DOHH2 (cell line): Measurements from ENCODE around the gene CCDC88C.

Experiments
- H3F3A ChIP-seq: fragments of 200-600 bp; sonication (generic), shearing (Covaris generic); 2 replicates; pipeline ENCODE4 v1.6.0; 2016; ENCODE audit warnings: antibody characterized with exemption, mild to moderate bottlenecking; ENCODE audit not compliant: control insufficient read depth, insufficient read depth
- H3K27ac ChIP-seq: fragments of 200-600 bp; sonication (generic); 2 replicates; pipeline ENCODE4 v1.5.1; 2014; ENCODE audit warnings: low read depth, mild to moderate bottlenecking, low read length, moderate library complexity
- H3K27me3 ChIP-seq: fragments of 200-600 bp; sonication (generic); 2 replicates; pipeline ENCODE4 v1.6.1; 2014; ENCODE audit warnings: mild to moderate bottlenecking, low read length, mixed read lengths; ENCODE audit not compliant: control insufficient read depth
- H3K36me3 ChIP-seq: fragments of 200-600 bp; sonication (generic); 2 replicates; pipeline ENCODE4 v1.6.1; 2014; ENCODE audit warnings: mild to moderate bottlenecking, low read length, moderate library complexity, mixed read lengths; ENCODE audit not compliant: control insufficient read depth
- H3K4me1 ChIP-seq: fragments of 200-600 bp; sonication (generic); 2 replicates; pipeline ENCODE4 v1.6.1; 2014; ENCODE audit warnings: mild to moderate bottlenecking, low read length, mixed read lengths; ENCODE audit not compliant: control insufficient read depth
- H3K4me2 ChIP-seq: fragments of 200-600 bp; sonication (generic); 2 replicates; pipeline ENCODE4 v1.6.0; 2014; ENCODE audit warnings: mild to moderate bottlenecking, low read length, moderate library complexity
- H3K4me3 ChIP-seq: fragments of 200-600 bp; sonication (generic); 2 replicates; pipeline ENCODE4 v1.5.1; 2014; ENCODE audit warnings: mild to moderate bottlenecking, low read length, mixed read lengths
- H3K79me2 ChIP-seq: fragments of 200-600 bp; sonication (generic); 2 replicates; pipeline ENCODE4 v1.6.1; 2014; ENCODE audit warnings: mild to moderate bottlenecking, low read length, mixed read lengths; ENCODE audit not compliant: control insufficient read depth
- H3K9me2 ChIP-seq: fragments of 200-600 bp; sonication (generic); replicated peaks from 2 replicates; pipeline ENCODE4 v1.6.1; 2014; ENCODE audit warnings: mild to moderate bottlenecking, low read length, mixed read lengths; ENCODE audit not compliant: control insufficient read depth
- H3K9me3 ChIP-seq: fragments of 200-600 bp; sonication (generic); 2 replicates; pipeline ENCODE4 v1.6.1; 2014; ENCODE audit warnings: antibody characterized with exemption, low read length, mixed read lengths; ENCODE audit not compliant: control insufficient read depth, insufficient read depth
- H4K20me1 ChIP-seq: fragments of 200-600 bp; sonication (generic); 2 replicates; pipeline ENCODE4 v1.6.0; 2014; ENCODE audit warnings: low read depth, mild to moderate bottlenecking, antibody characterized with exemption, low read length, moderate library complexity; ENCODE audit not compliant: control insufficient read depth, insufficient read depth
- EZH2phosphoT487 ChIP-seq: fragments of 200-600 bp; sonication (generic); IDR thresholded peaks from 2 replicates; pipeline ENCODE4 v1.6.1; 2017; ENCODE audit warnings: borderline replicate concordance, mild to moderate bottlenecking, antibody characterized with exemption, low read length, moderate library complexity, mixed read lengths
- TF ChIP-seq, protein P1 (sequence below): fragments of 200-600 bp; sonication (generic); IDR thresholded peaks from one replicate; pipeline ENCODE4 v1.5.1; 2014; ENCODE audit warnings: antibody characterized with exemption, mild to moderate bottlenecking, low read depth, low read length; ENCODE audit not compliant: poor library complexity, severe bottlenecking

Gene CCDC88C

DNA sequence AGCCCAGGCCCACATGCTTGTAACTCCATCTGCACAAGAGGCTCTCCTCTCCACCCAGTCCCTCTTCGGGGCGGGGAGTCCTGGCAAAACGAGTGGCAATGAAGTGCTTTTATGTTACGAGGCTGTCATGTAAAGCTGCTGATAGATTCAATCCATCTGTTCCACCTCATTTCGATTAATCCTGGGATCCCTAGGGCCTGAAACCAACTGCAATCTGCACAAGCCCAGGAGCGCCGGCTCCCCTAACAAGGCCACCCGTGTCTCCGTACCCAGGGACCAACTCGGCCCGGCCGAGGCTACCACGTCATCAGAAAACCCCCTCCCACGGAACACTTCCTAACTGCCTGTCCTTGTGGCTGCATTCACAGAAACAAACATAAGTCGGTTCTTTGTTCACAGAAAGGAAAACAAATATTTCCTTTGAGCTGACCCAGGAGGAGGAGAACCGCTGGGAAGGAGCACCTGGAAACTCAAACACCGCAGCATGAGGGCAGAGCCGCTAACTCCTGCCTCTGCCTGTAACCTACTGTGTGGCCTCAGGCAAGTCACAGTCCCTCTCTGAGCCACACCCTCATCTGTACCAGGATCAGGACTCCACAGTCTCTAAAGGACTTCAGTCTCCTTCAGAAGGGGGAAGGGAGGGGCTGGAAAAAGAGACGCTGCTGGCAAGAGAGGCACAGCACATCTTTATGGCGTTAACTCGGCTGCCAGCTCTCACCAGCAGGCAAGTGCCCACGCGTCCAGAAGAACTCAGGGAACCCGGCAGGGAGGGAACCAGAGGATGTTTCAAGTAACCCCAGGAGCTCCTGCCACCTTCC is 47.8 kb downstream of the CCDC88C start:
- Histone ChIP-seq H3K27ac (peak overlapping the region; percentile 85), H3K79me2 (peaks cover 100% of the 10 kb centered on the region), H3K9me2 (no peaks in the 10 kb centered on the region), H3K4me2 (peak overlapping the region; percentile 85), H3K27me3 (no peaks in the 10 kb centered on the region), H3K4me1 (peaks cover 99% of the 10 kb centered on the region), H3F3A (peaks cover 28% of the 10 kb centered on the region), H3K4me3 (peak overlapping the region; percentile 10), H3K9me3 (no peaks in the 10 kb centered on the region), H4K20me1 (peaks cover 26% of the 10 kb centered on the region; the same call in 1 of the 2 replicates), H3K36me3 (peaks cover 71% of the 10 kb centered on the region)
- TF ChIP-seq, protein P1, sequence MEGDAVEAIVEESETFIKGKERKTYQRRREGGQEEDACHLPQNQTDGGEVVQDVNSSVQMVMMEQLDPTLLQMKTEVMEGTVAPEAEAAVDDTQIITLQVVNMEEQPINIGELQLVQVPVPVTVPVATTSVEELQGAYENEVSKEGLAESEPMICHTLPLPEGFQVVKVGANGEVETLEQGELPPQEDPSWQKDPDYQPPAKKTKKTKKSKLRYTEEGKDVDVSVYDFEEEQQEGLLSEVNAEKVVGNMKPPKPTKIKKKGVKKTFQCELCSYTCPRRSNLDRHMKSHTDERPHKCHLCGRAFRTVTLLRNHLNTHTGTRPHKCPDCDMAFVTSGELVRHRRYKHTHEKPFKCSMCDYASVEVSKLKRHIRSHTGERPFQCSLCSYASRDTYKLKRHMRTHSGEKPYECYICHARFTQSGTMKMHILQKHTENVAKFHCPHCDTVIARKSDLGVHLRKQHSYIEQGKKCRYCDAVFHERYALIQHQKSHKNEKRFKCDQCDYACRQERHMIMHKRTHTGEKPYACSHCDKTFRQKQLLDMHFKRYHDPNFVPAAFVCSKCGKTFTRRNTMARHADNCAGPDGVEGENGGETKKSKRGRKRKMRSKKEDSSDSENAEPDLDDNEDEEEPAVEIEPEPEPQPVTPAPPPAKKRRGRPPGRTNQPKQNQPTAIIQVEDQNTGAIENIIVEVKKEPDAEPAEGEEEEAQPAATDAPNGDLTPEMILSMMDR = no peak
- no peak for TF ChIP-seq EZH2phosphoT487

DNA sequence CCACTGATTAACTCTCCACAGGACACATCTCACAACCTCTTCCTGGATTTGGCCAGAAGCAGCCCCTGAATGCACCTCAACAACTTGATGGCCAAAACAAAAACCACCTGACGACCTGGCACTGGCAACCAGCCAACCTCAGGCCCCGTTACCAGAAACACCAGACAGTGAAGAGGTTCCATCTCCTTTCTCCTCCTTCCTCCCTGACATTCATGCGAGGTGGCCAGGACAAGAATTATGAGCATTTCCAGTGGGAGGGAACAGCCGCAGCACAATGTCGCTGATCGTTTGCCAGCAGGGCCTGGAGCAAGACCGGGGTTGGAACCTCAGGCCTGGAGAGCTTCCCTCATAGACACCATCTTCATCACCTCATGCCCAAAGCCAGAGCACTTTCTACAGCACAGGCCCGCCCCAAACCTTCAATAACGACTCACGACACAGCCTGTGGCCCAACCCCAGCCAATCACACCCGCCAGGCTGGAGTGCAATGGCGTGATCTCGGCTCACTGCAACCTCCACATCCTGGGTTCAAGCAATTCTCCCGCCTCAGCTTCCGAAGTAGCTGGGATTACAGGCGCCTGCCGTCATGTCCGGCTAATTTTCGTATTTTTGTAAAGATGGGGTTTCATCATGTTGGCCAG is 48.7 kb downstream of the CCDC88C start:
- peaks cover 100% of the 10 kb centered on the region for H3K79me2 ChIP-seq
- H3K9me3 ChIP-seq = no peaks in the 10 kb centered on the region
- H3K4me1 ChIP-seq = peaks cover 99% of the 10 kb centered on the region
- peaks cover 19% of the 10 kb centered on the region; the same call in 1 of the 2 replicates for H4K20me1 ChIP-seq
- peak overlapping the region; percentile 64 for H3K4me3 ChIP-seq
- H3F3A ChIP-seq = peaks cover 20% of the 10 kb centered on the region
- TF ChIP-seq, protein P1 = no peak
- TF ChIP-seq EZH2phosphoT487 = no peak
- H3K27ac ChIP-seq = peak overlapping the region; percentile 85
- H3K36me3 ChIP-seq = peaks cover 71% of the 10 kb centered on the region
- no peaks in the 10 kb centered on the region for H3K27me3 ChIP-seq
- H3K9me2 ChIP-seq = no peaks in the 10 kb centered on the region
- peak overlapping the region; percentile 85 for H3K4me2 ChIP-seq

DNA sequence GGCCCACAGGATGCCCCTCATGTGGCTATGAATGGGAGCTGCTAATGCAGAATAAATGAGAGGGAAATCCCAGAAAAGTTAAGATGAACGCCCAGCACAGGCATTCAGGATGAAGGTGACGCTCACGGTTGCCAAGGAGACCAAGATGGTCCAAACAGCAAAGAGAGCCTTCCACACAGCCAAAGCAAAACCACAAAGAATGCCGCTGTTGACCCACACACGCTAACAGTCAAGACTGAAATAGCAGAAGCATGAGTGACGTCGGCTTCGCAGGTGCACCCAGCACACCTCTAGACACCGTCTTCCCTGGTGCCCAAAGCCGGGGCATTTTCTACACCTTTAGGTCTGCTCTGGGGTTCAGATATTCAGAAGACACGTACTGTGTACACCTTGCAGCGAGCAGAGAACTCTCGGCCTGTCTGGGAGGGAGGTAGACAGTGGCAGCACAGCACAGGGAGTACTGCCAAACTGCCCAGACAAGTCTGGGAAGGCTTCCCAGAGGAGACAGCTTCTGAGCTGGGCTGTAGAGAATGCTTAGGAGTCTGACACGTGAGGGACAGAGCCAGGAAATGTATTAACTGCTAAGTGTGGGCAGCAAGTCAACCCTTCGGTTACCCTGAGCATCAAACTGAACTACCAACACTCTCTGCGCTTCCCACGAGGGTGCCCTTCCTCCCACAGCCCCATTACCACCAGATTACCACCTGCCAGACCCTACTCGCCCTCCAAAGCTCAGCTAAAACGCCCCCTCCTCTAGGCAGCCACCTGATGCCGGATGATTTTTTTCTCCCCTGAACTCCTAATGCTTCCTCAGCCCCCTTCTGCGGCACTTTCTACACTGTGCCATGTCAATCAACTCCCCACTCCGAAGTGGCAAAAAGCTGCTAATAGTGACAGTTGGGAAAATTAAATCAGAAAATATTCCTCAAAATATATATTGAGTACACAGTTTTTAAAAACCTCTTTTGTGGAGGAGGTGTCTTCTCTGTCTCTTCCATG is 50.1 kb downstream of the CCDC88C start:
- H3K27ac ChIP-seq = peak overlapping the region; percentile 85

More for the DNA sequence above, 50.1 kb downstream of the CCDC88C start:
- Histone ChIP-seq H3K9me3 (no peaks in the 10 kb centered on the region), H3K4me3 (peak overlapping the region; percentile 64), H3K4me1 (peaks cover 99% of the 10 kb centered on the region), H3K36me3 (peaks cover 63% of the 10 kb centered on the region), H4K20me1 (peaks cover 9% of the 10 kb centered on the region; the same call in 1 of the 2 replicates), H3K4me2 (peak overlapping the region; percentile 85), H3F3A (peaks cover 21% of the 10 kb centered on the region), H3K79me2 (peaks cover 100% of the 10 kb centered on the region), H3K27me3 (no peaks in the 10 kb centered on the region), H3K9me2 (no peaks in the 10 kb centered on the region)
- TF ChIP-seq, protein P1 = no peak
- TF ChIP-seq EZH2phosphoT487 = no peak
